ENCODE results near the gene IFI16.

DNA sequence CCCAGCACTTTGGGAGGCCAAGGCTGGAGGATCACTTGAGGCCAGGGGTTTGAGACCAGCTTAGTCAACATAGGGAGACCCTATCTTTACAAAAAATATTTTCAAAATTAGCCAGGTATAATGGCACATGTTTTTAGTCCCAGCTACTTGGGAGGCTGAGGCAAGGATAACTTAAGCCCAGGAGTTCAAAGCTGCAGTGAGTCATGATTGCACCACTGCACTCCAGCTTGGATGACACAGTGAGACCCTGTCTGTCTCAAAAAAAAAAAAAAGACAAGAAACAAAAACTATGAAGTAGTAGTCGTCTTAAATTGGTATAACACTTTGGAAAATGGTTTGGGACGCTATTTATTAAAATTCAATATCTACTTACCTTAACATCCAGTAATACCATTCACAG, 59.2 kb downstream of the IFI16 start:
- TF ChIP-seq, protein P1, sequence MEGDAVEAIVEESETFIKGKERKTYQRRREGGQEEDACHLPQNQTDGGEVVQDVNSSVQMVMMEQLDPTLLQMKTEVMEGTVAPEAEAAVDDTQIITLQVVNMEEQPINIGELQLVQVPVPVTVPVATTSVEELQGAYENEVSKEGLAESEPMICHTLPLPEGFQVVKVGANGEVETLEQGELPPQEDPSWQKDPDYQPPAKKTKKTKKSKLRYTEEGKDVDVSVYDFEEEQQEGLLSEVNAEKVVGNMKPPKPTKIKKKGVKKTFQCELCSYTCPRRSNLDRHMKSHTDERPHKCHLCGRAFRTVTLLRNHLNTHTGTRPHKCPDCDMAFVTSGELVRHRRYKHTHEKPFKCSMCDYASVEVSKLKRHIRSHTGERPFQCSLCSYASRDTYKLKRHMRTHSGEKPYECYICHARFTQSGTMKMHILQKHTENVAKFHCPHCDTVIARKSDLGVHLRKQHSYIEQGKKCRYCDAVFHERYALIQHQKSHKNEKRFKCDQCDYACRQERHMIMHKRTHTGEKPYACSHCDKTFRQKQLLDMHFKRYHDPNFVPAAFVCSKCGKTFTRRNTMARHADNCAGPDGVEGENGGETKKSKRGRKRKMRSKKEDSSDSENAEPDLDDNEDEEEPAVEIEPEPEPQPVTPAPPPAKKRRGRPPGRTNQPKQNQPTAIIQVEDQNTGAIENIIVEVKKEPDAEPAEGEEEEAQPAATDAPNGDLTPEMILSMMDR (IDR thresholded peaks at IDR 0.05) = no peak
- TF ChIP-seq POLR2A (IDR thresholded peaks at IDR 0.05) = no peak

All from adrenal gland (tissue), 5 donors.